ENCODE data around the gene CDHR1. TPM values are rescaled to one million over a fixed set of nuclear protein-coding genes. Genes with fewer than 3 reads are reported as not detected.

The CDHR1 gene
- total RNA-seq, 1 experiment from 2014 or later = 6.6 TPM

GRCh38 chr10:84176351-84176750, 18.0 kb upstream of the CDHR1 start:
- no peaks in the 10 kb centered on the region for H3K9me3 ChIP-seq (ENCODE audit: control insufficient read depth, low read depth, low read length)
- H3K27me3 Mint-ChIP-seq (ENCODE audit: low read depth) = peaks cover 3% of the 10 kb centered on the region
- no peaks in the 10 kb centered on the region; the same call in 1 of the 2 replicates for H3K27me3 ChIP-seq (ENCODE audit: insufficient read depth, low read length)
- no peak overlapping the region for H4K91ac ChIP-seq (ENCODE audit: insufficient read length, low read depth, low read length)
- H2AK5ac ChIP-seq (ENCODE audit: insufficient read length, low read length) = no peak overlapping the region
- no peak overlapping the region for H3K4me3 Mint-ChIP-seq
- H3K27ac Mint-ChIP-seq = no peak overlapping the region; a peak in 2 of 7 replicates
- H3K4me1 Mint-ChIP-seq = no peaks in the 10 kb centered on the region
- H3K56ac ChIP-seq (ENCODE audit: insufficient read length, low read depth, low read length) = no peak overlapping the region
- H2BK12ac ChIP-seq (ENCODE audit: insufficient read length, low read depth, low read length) = no peak overlapping the region
- no peak overlapping the region for H2AFZ ChIP-seq (ENCODE audit: low read length)
- H3K27ac ChIP-seq (ENCODE audit: insufficient read length, low read depth, low read length) = no peak overlapping the region
- no peak overlapping the region for H2BK120ac ChIP-seq (ENCODE audit: low read depth, low read length, poor library complexity, severe bottlenecking)
- H3K79me1 ChIP-seq (ENCODE audit: insufficient read depth, low read depth, low read length, poor library complexity, severe bottlenecking) = no peaks in the 10 kb centered on the region
- H3K18ac ChIP-seq (ENCODE audit: insufficient read length, low read depth, low read length) = no peak overlapping the region
- H2BK20ac ChIP-seq (ENCODE audit: low read depth, low read length, poor library complexity, severe bottlenecking) = no peak overlapping the region
- H2BK5ac ChIP-seq (ENCODE audit: insufficient read length, low read length) = no peak overlapping the region
- peaks cover 3% of the 10 kb centered on the region; the same call in 1 of the 2 replicates for H3K4me1 ChIP-seq (ENCODE audit: insufficient read depth, low read length)
- H2BK15ac ChIP-seq (ENCODE audit: low read depth, low read length) = no peak overlapping the region
- H4K5ac ChIP-seq (ENCODE audit: insufficient read length, low read depth, low read length) = no peak overlapping the region
- peaks cover 7 to 8% of the 10 kb centered on the region in 2 experiments; a peak in 4 of 5 replicates for H3K9me3 Mint-ChIP-seq
- H4K8ac ChIP-seq (replicated peaks; ENCODE audit: insufficient read length, low read depth, low read length) = no peak overlapping the region
- TF ChIP-seq CTCF (conservative IDR thresholded peaks at IDR 0.05) = no peak
- H3K9ac ChIP-seq (ENCODE audit: extremely low read depth, insufficient read length, low read length) = no peak overlapping the region
- H3T11ph ChIP-seq (ENCODE audit: low read length) = no peak overlapping the region
- H3K14ac ChIP-seq (ENCODE audit: insufficient read depth, low read length) = no peak overlapping the region
- H3K4ac ChIP-seq (ENCODE audit: low read depth, low read length) = no peak overlapping the region
- H3K23me2 ChIP-seq (ENCODE audit: insufficient read length, low read depth, low read length, poor library complexity, severe bottlenecking) = no peaks in the 10 kb centered on the region
- no peak overlapping the region for H3K4me2 ChIP-seq (ENCODE audit: insufficient read depth, insufficient read length, low read length)
- no peaks in the 10 kb centered on the region for H4K20me1 ChIP-seq (ENCODE audit: control insufficient read depth, insufficient read depth, insufficient read length)
- no peaks in the 10 kb centered on the region for H3K79me2 ChIP-seq (ENCODE audit: insufficient read depth, low read length)
- no CpG with 5 or more reads among the region's 4 CpGs for WGBS (ENCODE audit: extremely low coverage, insufficient read length, low lambda C conversion rate)
- no peak overlapping the region for H3K23ac ChIP-seq (ENCODE audit: insufficient read length, low read depth, low read length)
- H3K36me3 Mint-ChIP-seq (ENCODE audit: insufficient read depth in 1 of 3, low read depth in 3 of 3) = peaks cover 0 to 7% (median 3%) of the 10 kb centered on the region in 3 experiments; a peak in 4 of 7 replicates
- DNase-seq = peak; percentile 5

All from H9 (cell line).